Measurements from ENCODE around the gene WFDC1. TPM values are rescaled to one million over a fixed set of nuclear protein-coding genes. Genes with fewer than 3 reads are reported as not detected.

WFDC1 gene
- total and polyA plus RNA-seq, 4 donors, result 1.0 to 5.2 (median 2.9) TPM

DNA sequence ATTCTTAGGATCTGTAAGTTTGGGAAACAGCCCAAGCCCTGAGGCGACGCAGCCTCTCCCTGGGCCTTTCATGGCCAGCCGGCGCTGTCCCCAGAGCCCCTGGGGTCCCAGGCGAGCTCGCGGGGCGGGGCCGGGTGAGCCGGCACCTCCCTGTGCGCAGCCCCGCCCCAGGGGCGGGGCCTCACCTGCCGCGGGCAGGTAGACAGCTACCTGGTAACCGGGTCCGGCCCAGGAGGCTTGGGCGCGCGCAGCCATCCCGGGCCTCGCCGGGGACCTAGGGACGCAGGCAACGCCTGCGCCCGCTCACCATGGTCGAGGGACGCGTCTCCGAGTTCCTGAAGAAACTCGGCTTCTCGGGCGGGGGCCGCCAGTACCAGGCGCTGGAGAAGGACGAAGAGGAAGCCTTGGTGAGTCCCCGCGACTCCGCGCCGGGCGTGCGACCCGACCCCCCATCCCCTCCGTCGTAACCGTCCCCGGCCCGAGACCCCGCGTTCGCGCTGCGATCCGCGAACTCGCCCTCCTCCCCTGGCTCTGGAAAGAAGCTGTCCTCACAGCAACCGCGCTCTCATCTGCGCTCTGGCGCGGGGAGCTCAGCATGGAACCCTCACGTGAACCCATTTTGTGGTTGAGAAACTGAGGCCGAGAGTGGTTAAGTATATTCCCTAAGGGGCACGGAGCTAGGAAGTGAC is 73.8 kb downstream of the WFDC1 start, which contains the start of gene ATP2C2 (continued):
- TF ChIP-seq, protein P1, sequence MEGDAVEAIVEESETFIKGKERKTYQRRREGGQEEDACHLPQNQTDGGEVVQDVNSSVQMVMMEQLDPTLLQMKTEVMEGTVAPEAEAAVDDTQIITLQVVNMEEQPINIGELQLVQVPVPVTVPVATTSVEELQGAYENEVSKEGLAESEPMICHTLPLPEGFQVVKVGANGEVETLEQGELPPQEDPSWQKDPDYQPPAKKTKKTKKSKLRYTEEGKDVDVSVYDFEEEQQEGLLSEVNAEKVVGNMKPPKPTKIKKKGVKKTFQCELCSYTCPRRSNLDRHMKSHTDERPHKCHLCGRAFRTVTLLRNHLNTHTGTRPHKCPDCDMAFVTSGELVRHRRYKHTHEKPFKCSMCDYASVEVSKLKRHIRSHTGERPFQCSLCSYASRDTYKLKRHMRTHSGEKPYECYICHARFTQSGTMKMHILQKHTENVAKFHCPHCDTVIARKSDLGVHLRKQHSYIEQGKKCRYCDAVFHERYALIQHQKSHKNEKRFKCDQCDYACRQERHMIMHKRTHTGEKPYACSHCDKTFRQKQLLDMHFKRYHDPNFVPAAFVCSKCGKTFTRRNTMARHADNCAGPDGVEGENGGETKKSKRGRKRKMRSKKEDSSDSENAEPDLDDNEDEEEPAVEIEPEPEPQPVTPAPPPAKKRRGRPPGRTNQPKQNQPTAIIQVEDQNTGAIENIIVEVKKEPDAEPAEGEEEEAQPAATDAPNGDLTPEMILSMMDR (IDR thresholded peaks at IDR 0.05; ENCODE audit: low read depth, low read length, missing input control), result no peak
- no peak for TF ChIP-seq HNF4A (conservative IDR thresholded peaks at IDR 0.05)

GRCh38 chr16:84369105-84369504 is 74.4 kb downstream of the WFDC1 start:
- WGBS, result 49% methylated on average over 7 of the region's 7 CpGs
- no peak for DNase-seq (ENCODE audit: low spot score)
- Histone ChIP-seq H3K4me1 (ENCODE audit: control insufficient read depth in 4 of 4, insufficient read depth in 4 of 4, low read length in 3 of 4) (peaks cover 0 to 6% (median under 1%) of the 10 kb centered on the region in 4 donors), H3K9ac (ENCODE audit: low read depth in 1 of 2, low read length in 2 of 2) (no peak overlapping the region), H3K27me3 (ENCODE audit: control insufficient read depth in 4 of 4, insufficient read depth in 4 of 4, low read length in 3 of 4) (peaks cover 2 to 9% (median 3%) of the 10 kb centered on the region in 4 donors), H3K27ac (ENCODE audit: low read depth in 1 of 2, low read length in 2 of 2) (no peak overlapping the region), H3K9me3 (ENCODE audit: control insufficient read depth in 4 of 4, low read length in 3 of 4) (no peaks in the 10 kb centered on the region), H3K36me3 (ENCODE audit: control insufficient read depth in 4 of 4, insufficient read depth in 3 of 4, low read depth in 1 of 4, low read length in 3 of 4) (no peaks in the 10 kb centered on the region), H3K4me3 (ENCODE audit: low read depth in 1 of 3, low read length in 3 of 3) (no peak overlapping the region)
- TF ChIP-seq HNF4A (conservative IDR thresholded peaks at IDR 0.05) (no peak), FOXA1 (IDR thresholded peaks at IDR 0.05) (no peak), FOXA2 (IDR thresholded peaks at IDR 0.05) (no peak), NR2F2 (IDR thresholded peaks at IDR 0.05) (no peak), HNF4G (IDR thresholded peaks at IDR 0.05) (no peak), SP1 (IDR thresholded peaks at IDR 0.05) (no peak)
- TF ChIP-seq, protein P2, sequence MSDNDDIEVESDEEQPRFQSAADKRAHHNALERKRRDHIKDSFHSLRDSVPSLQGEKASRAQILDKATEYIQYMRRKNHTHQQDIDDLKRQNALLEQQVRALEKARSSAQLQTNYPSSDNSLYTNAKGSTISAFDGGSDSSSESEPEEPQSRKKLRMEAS (IDR thresholded peaks at IDR 0.05), result no peak

DNA sequence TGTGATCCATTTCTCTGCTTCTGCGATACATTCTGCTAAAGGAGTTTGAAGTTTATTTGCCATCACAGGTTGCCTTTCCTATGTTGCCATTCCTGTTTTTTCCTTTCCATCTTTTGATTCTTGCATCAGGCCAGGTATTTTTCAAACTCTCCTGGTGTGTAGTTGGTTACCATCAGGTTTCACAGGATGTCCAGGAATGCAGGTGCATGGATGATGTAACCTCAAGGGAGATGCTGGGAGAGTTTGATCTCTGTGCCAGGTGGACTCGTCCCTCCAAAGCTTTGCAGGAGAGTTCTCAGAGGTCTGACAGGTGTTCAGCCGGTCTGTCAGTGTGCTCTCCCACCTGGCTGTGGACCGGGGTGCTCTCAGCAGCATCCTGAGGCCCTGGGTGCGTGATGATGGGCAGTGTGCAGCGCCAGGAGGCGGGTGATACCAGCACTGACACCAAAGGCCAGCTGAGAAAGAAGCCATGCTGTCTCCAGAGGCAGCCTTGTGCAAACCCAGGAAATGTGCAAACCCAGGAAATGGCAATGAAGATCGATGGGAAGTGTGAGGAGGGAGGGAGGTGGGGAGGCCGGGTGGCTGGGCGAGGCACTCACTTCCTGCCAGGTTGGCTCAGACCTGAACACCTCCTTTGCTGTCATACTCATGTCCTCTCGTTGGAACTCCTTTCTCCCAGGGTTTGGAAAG is 75.4 kb downstream of the WFDC1 start:
- TF ChIP-seq GABPA (IDR thresholded peaks at IDR 0.05 in 1 of 2, conservative IDR thresholded peaks at IDR 0.05 in 1 of 2) (no peak), RAD21 (IDR thresholded peaks at IDR 0.05) (no peak), TAF1 (conservative IDR thresholded peaks at IDR 0.05) (no peak), HNF4G (IDR thresholded peaks at IDR 0.05) (no peak), REST (IDR thresholded peaks at IDR 0.05) (no peak), FOXA2 (IDR thresholded peaks at IDR 0.05) (no peak), HNF4A (conservative IDR thresholded peaks at IDR 0.05) (no peak), EGR1 (IDR thresholded peaks at IDR 0.05; ENCODE audit: low read depth in 2 of 2) (no peak), NR2F2 (IDR thresholded peaks at IDR 0.05) (no peak), ZBTB33 (IDR thresholded peaks at IDR 0.05) (no peak), RXRA (IDR thresholded peaks at IDR 0.05) (no peak), FOXA1 (IDR thresholded peaks at IDR 0.05) (no peak), JUND (IDR thresholded peaks at IDR 0.05) (no peak), SP1 (IDR thresholded peaks at IDR 0.05) (no peak), YY1 (IDR thresholded peaks at IDR 0.05) (no peak), ATF3 (IDR thresholded peaks at IDR 0.05) (no peak)
- TF ChIP-seq, protein P1 (IDR thresholded peaks at IDR 0.05; ENCODE audit: low read depth, low read length, missing input control), result no peak
- TF ChIP-seq, protein P2 (IDR thresholded peaks at IDR 0.05), result no peak
- H3K9me3 ChIP-seq (ENCODE audit: control insufficient read depth in 4 of 4, low read length in 3 of 4), result no peaks in the 10 kb centered on the region

More for the DNA sequence above, 75.4 kb downstream of the WFDC1 start:
- Histone ChIP-seq H3K9ac (ENCODE audit: low read depth in 1 of 2, low read length in 2 of 2) (no peak overlapping the region), H3K27ac (ENCODE audit: low read depth in 1 of 2, low read length in 2 of 2) (no peak overlapping the region), H3K27me3 (ENCODE audit: control insufficient read depth in 4 of 4, insufficient read depth in 4 of 4, low read length in 3 of 4) (peaks cover 2 to 9% (median 3%) of the 10 kb centered on the region in 4 donors), H3K36me3 (ENCODE audit: control insufficient read depth in 4 of 4, insufficient read depth in 3 of 4, low read depth in 1 of 4, low read length in 3 of 4) (no peaks in the 10 kb centered on the region), H3K4me1 (ENCODE audit: control insufficient read depth in 4 of 4, insufficient read depth in 4 of 4, low read length in 3 of 4) (peaks cover 0 to 6% (median under 1%) of the 10 kb centered on the region in 4 donors), H3K4me3 (ENCODE audit: low read depth in 1 of 3, low read length in 3 of 3) (no peak overlapping the region)
- WGBS, result 48% methylated on average over 11 of the region's 11 CpGs
- DNase-seq (ENCODE audit: low spot score), result no peak

Data from liver (tissue), 9 donors.